IPS-15b (cell line): ENCODE results near the gene LNP1.
"Not testable (repeated sequence)": the region's sequence is repeated elsewhere in the genome, so short reads cannot be mapped to it uniquely, and the experiment has no call there.

Source experiments
- H3K27me3 ChIP-seq: one replicate; pipeline ENCODE4 v1.6.1; 2013; ENCODE audit warnings: low read length; ENCODE audit not compliant: control insufficient read depth, insufficient read depth
- H3K36me3 ChIP-seq: one replicate; pipeline ENCODE4 v1.6.1; 2013; ENCODE audit warnings: low read length; ENCODE audit not compliant: control insufficient read depth, insufficient read depth
- H3K4me1 ChIP-seq: one replicate; pipeline ENCODE4 v1.6.1; 2013; ENCODE audit warnings: mild to moderate bottlenecking, low read length; ENCODE audit not compliant: control insufficient read depth, insufficient read depth
- H3K4me3 ChIP-seq: one replicate; pipeline ENCODE4 v1.5.1; 2013; ENCODE audit warnings: low read depth, low read length
- H3K9ac ChIP-seq: one replicate; pipeline ENCODE4 v1.6.1; 2013; ENCODE audit warnings: low read depth, mild to moderate bottlenecking, low read length
- H3K9me3 ChIP-seq: one replicate; pipeline ENCODE4 v1.6.1; 2013; ENCODE audit warnings: mild to moderate bottlenecking, low read length; ENCODE audit not compliant: control insufficient read depth, insufficient read depth

Gene LNP1, protein sequence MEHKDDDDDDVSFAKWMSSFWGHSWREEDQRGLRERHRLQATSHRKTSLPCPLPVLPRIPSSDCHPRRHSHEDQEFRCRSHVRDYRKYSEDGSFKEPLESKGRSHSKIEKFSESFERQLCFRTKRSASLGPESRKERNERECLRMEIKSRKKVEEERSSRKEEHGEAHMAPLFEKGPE

GRCh38 chr3:100400780-100401673 is at the start of gene LNP1, which contains the start of gene TOMM70:
Gene LNP1 (plus strand): TSS chr3:100401539. CDS start chr3:100429730, 28,191 bp downstream.
Gene TOMM70 (minus strand): TSS chr3:100401089. CDS start chr3:100400949, 140 bp downstream.
- Histone ChIP-seq H3K27me3 (no peaks in the 10 kb centered on the region), H3K4me1 (no peaks in the 10 kb centered on the region), H3K9ac (peak within 1 kb of the TSS; percentile 88), H3K4me3 (peak within 1 kb of the TSS; percentile 84), H3K36me3 (no peaks in the 10 kb centered on the region), H3K9me3 (no peaks in the 10 kb centered on the region)

DNA sequence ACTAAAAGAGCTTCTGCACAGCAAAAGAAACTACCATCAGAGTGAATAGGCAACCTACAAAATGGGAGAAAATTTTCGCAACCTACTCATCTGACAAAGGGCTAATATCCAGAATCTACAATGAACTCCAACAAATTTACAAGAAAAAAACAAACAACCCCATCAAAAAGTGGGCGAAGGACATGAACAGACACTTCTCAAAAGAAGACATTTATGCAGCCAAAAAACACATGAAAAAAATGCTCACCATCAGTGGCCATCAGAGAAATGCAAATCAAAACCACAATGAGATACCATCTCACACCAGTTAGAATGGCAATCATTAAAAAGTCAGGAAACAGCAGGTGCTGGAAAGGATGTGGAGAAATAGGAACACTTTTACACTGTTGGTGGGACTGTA is 49.6 kb upstream of the LNP1 start:
- H3K9me3 ChIP-seq, H3K27me3 ChIP-seq, H3K9ac ChIP-seq, H3K4me1 ChIP-seq, H3K4me3 ChIP-seq: not testable (repeated sequence)
- peaks cover 15% of the 10 kb centered on the region for H3K36me3 ChIP-seq

DNA sequence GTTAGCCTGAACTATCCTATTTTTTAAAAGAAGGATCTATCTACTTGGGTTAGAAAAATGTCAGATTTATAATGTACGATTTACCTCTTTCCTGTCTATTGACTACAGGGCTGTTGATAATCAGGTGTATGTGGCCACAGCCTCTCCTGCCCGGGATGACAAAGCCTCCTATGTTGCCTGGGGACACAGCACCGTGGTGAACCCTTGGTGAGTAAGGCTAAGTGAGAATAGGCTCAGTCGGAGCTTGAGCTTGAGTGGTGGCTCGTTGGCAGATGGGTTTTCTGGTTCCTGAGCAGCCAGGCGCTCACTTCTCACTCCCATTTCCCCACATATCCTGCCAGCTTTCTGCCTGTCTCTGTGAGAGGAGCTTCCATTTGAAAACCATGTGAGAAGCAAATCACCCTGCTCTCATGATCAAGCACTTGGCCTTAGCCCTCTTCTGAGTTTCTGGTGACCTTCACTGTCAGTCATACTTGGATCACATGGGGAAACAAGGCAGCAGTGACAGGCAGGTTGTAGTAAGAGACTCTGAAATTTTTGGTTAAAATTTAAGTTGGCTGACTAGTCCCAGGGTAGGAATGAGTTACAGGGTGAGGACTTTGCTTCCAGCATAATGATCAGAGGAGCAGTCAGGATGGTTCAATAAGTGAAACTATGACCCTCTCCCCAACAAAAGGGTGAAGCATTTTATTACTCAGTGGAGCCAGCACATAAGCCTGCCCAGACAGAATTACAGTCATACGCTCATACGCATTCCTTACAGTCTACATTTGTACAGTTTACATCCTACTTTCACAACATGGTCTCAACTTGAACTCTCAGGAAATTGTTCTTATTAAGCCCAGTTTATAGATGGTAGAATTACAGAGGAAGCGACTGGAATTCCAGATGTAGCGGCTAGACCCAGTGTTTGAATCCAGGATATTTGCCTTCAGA is 48.8 kb upstream of the LNP1 start:
- Histone ChIP-seq H3K9me3 (no peaks in the 10 kb centered on the region), H3K36me3 (peaks cover 15% of the 10 kb centered on the region)

GRCh38 chr3:100354850-100355249 is 46.5 kb upstream of the LNP1 start:
- Histone ChIP-seq H3K36me3 (peaks cover 11% of the 10 kb centered on the region), H3K9ac (no peak overlapping the region), H3K4me1 (no peaks in the 10 kb centered on the region), H3K9me3 (no peaks in the 10 kb centered on the region), H3K4me3 (no peak overlapping the region), H3K27me3 (no peaks in the 10 kb centered on the region)

More for the DNA sequence above, 48.8 kb upstream of the LNP1 start:
- H3K27me3 ChIP-seq, result no peaks in the 10 kb centered on the region
- no peak overlapping the region for H3K4me3 ChIP-seq
- H3K9ac ChIP-seq, result no peak overlapping the region
- H3K4me1 ChIP-seq, result no peaks in the 10 kb centered on the region

- no peaks in the 10 kb centered on the region for H3K27me3 ChIP-seq
- peaks cover 6% of the 10 kb centered on the region for H3K36me3 ChIP-seq
- no peak overlapping the region for H3K9ac ChIP-seq
- H3K4me1 ChIP-seq, result no peaks in the 10 kb centered on the region
- H3K4me3 ChIP-seq, result no peak overlapping the region
- no peaks in the 10 kb centered on the region for H3K9me3 ChIP-seq
Measured at GRCh38 chr3:100358413-100358812, 42.9 kb upstream of the LNP1 start.

GRCh38 chr3:100359035-100359434 is 42.3 kb upstream of the LNP1 start:
- Histone ChIP-seq H3K4me1 (no peaks in the 10 kb centered on the region), H3K4me3 (no peak overlapping the region), H3K36me3 (peaks cover 6% of the 10 kb centered on the region), H3K9ac (no peak overlapping the region), H3K9me3 (no peaks in the 10 kb centered on the region), H3K27me3 (no peaks in the 10 kb centered on the region)

- Histone ChIP-seq H3K9ac (no peak overlapping the region), H3K9me3 (no peaks in the 10 kb centered on the region), H3K4me1 (no peaks in the 10 kb centered on the region), H3K27me3 (no peaks in the 10 kb centered on the region), H3K4me3 (no peak overlapping the region), H3K36me3 (peaks cover 6% of the 10 kb centered on the region)
Measured at GRCh38 chr3:100360757-100361496, 40.4 kb upstream of the LNP1 start.

DNA sequence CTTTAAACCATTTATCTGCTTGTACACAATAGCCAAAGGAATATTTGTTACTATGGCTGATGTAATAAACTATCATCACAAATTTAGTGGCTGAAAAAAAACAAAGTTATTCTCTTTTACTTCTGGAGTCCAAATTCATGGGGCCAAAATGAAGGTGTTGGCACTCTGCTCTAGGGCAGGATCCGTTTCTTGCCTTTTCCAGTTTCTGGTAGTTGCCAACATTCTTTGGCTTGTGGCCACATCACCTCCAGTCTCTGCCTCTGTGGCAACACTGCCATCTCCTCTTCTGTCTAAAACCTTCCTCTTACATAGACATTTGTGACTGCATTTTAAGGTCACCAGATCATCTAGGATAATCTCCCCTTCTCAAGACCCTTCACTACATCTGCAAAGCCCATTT is 39.4 kb upstream of the LNP1 start:
- Histone ChIP-seq H3K9ac (no peak overlapping the region), H3K4me1 (no peaks in the 10 kb centered on the region), H3K9me3 (no peaks in the 10 kb centered on the region), H3K27me3 (no peaks in the 10 kb centered on the region), H3K36me3 (peaks cover 4% of the 10 kb centered on the region), H3K4me3 (no peak overlapping the region)

DNA sequence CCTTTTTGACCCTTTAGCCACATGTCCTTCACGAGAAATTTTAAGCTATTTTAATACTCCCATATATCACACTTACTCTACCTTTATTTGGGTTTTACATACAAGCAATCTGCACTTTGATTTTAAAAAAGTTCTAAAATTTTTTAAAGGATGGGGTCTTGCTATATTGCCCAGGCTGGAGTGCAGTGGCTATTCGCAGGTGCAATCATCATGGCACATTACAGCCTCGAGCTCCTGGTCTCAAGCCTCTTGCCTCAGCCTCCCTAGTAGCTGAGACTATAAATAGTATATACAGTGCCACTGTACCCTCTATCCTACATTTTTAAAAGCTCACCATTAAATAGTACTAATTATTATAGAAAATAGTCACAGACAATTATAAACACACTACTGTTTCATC is 36.9 kb upstream of the LNP1 start:
- H3K36me3 ChIP-seq, result peaks cover 4% of the 10 kb centered on the region
- no peak overlapping the region for H3K4me3 ChIP-seq
- H3K9ac ChIP-seq, result no peak overlapping the region
- no peaks in the 10 kb centered on the region for H3K9me3 ChIP-seq
- no peaks in the 10 kb centered on the region for H3K27me3 ChIP-seq
- H3K4me1 ChIP-seq, result no peaks in the 10 kb centered on the region

GRCh38 chr3:100366424-100366823 is 34.9 kb upstream of the LNP1 start:
- no peak overlapping the region for H3K4me3 ChIP-seq
- H3K4me1 ChIP-seq, result no peaks in the 10 kb centered on the region
- H3K9me3 ChIP-seq, result no peaks in the 10 kb centered on the region
- no peaks in the 10 kb centered on the region for H3K27me3 ChIP-seq
- H3K36me3 ChIP-seq, result peaks cover 6% of the 10 kb centered on the region
- H3K9ac ChIP-seq, result no peak overlapping the region

DNA sequence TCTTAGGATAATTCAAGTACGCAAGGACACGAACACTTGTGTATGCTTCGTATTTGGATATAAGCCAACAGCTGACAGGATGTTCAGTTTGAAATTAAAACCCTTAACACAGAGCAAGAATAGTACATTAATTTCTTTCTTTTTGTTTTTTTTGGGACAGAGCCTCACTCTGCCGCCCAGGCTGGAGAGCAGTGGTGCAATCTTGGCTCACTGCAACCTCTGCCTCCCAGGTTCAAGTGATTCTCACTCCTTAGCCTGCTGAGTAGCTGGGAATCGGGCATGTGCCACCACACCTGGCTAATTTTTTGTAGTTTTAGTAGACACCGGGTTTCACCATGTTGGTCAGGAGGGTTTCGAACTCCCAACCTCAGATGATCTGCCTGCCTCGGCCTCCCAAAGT is 32.9 kb upstream of the LNP1 start:
- H3K4me3 ChIP-seq, result no peak overlapping the region
- H3K9me3 ChIP-seq, result no peaks in the 10 kb centered on the region
- H3K4me1 ChIP-seq, result no peaks in the 10 kb centered on the region
- peaks cover 11% of the 10 kb centered on the region for H3K36me3 ChIP-seq
- no peaks in the 10 kb centered on the region for H3K27me3 ChIP-seq
- H3K9ac ChIP-seq, result no peak overlapping the region
